Subcutaneous adipose tissue (tissue), 4 donors: ENCODE measurements around the gene CLNS1A. TPM values are rescaled to one million over a fixed set of nuclear protein-coding genes. Genes with fewer than 3 reads are reported as not detected.

Source experiments
- CTCF ChIP-seq: fragments of 450-650 bp; IDR thresholded peaks from one replicate; pipeline ENCODE4 v1.5.1; 2016; ENCODE audit warnings: low read depth, mild to moderate bottlenecking, control low read depth, antibody characterized with exemption, moderate library complexity
- total RNA-seq, 4 donors: library from RNA; depleted of rRNA; stranded (reverse); fragments of >200 nt; gene quantifications; one replicate each; pipeline ENCODE4 v1.1.0, GENCODE V29; 2016

Gene CLNS1A
- total RNA-seq, 4 donors from 2014 or later: 33.0 to 92.3 (median 76.1) TPM

- no peak for TF ChIP-seq CTCF
Observed at GRCh38 chr11:77611921-77612320, 25.7 kb downstream of the CLNS1A start.

GRCh38 chr11:77609234-77609633 lies 28.4 kb downstream of the CLNS1A start:
- TF ChIP-seq CTCF: no peak

- no peak for TF ChIP-seq CTCF
Observed at GRCh38 chr11:77604281-77604680, 33.3 kb downstream of the CLNS1A start.

- no peak for TF ChIP-seq CTCF
Observed at GRCh38 chr11:77602381-77603088, 35.1 kb downstream of the CLNS1A start.

GRCh38 chr11:77598195-77598594 lies 39.4 kb downstream of the CLNS1A start:
- TF ChIP-seq CTCF: no peak

- TF ChIP-seq CTCF: no peak
Observed at GRCh38 chr11:77596626-77597025, 41.0 kb downstream of the CLNS1A start.

- no peak for TF ChIP-seq CTCF
Observed at GRCh38 chr11:77593883-77594282, 43.7 kb downstream of the CLNS1A start.
